CD4-positive, alpha-beta T cell treated with Interleukin-21 for 1 hour (primary cell): Measurements from ENCODE around the gene RBSN.

Experiments
- DNase-seq: peaks from one replicate; pipeline ENCODE4 v3.0.0-alpha.2; 2020

The RBSN gene

DNA sequence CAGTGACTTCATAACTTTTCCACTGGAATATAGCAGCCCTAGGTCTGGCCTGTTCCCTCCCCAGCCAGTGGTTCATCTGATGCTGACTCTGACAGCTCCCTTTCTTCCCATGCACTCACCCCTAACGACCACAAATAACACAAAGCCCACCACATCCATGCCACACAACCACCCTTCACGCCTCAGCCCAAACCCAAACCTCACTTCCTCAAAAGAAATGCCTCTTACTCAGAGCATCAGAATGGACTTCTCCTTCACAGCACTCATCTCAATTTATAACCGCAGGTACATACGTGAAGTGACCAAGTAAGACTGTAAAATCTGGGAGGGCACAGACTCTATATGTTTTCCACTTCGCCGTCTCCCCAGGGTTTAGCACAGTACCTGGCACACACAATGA, 1.1 kb downstream of the RBSN start:
- peak; percentile 50 for DNase-seq

DNA sequence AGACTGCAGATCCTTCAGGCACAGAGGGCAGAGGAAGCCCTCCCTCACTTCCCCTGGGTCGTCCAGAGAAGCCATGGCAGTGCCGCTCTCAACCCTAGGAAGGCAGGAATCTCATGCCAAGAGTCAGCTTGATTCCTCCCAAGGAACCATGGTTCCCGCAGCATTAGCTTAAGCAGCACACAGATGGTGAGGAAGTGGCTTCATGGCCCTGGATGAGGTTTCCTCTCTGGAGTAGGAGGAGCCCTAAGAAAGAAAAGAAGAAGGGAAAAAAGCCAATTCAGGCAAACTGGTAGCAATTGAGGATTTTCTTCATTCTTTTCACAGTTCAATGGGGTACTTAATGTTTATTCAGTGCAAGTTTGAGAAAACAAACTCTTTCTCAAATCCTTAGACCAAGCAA, 2.9 kb downstream of the RBSN start:
- no peak for DNase-seq

DNA sequence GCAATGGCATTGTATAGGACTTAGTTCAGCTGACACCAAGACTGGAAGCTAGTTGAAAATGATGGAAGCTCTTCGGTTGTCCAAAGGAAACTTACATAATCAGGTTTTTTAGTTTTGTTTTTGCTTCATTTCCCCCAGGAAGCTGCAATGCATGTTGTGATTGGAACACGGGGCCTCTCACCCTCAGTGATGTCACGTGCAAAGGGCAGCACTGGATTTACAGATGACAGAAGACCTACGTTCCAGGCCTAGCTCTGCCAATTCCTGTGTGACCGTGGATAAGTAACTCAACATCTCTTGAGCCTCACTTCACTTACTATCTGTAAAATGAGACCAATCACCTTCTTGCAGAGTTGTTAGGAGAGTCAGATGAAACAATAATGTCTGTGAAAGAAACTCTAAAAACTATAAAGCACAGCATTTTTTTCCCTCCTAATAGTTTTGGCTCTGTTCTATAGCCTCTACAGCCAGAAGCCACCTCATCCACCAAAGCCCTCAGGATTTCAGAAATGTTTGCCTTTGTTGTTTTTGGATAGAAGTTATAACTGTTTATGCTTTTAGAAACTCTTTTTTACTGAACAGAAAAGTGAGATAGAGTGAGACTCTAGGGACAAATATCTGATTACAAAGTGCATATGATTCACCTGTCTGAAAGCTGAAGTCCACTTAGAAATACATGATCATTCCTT, 4.6 kb downstream of the RBSN start:
- no peak for DNase-seq

- no peak for DNase-seq
Measured at GRCh38 chr3:15092686-15093085, 6.3 kb downstream of the RBSN start.

DNA sequence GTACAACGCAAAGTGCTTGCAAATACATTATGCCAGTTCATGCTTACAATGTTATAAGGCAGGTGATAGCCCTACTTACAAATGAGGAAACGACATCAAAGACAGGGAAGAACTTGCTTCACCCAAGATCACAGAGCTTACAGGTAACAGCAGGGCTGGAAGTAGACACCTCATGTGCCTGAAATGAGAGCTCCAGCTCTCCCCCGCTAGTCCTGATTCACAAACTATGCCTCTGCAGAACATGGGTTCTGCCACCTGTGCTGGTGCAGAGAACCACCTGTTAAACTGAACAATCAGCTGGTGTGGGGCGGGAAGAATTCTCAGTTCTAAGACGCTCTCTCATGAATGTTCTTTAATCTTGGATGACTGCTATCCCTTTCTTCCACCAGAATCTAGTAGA, 7.4 kb downstream of the RBSN start:
- no peak for DNase-seq

DNA sequence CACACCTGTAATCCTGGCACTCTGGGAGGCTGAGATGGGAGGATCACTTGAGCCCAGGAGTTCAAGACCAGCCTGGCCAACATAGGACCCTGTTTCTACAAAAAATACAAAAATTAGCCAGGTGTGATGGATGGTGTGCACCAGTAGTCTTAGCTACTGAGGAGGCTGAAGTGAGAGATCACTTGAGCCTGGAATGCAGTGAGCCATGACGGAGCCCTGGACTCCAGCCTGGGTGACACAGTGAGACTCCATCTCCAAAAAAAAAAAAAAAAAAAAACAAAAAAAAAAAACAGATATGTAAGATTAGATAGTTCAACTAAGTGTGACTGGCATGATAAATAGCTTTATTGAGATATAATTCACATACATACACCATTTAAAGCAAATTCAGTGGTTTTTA, 9.7 kb downstream of the RBSN start:
- no peak for DNase-seq

DNA sequence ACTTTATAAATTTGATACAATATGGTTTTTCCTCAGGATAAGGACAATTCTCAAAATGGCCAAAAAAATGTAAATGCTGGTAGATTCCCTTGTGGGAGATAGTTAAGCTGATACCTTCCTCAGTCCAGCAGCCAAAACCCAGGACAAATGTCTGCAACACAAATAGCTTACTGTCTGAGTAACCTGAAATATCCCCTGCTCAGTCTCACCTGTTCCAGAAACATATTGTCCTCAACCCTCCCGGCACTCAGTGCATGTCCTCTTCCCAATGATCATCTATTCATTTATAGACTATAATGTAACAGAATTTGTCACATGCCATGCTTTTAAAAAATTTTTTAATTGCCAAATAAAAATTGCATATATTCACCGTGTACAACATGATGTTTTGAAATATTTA, 12.2 kb downstream of the RBSN start:
- no peak for DNase-seq

DNA sequence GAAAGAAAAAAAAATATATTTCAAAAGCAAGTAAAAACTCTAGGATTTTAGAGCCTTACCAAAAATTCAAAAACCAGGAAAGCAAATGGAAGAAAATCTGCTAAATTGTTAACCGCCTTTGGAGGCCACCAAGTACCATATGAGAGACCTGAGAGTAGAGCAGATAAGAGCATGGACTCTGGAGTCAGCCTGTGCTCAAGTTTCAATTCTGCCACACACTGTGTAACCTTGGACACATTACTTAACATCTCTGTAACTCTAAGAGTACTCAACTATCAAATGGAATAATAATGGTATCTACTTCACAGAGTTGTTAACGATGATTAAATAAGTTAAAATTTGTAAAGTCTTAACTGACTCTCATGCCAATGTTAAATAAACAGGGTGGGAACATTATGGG, 12.7 kb downstream of the RBSN start:
- DNase-seq: no peak

- DNase-seq: no peak
Measured at GRCh38 chr3:15083252-15083651, 15.7 kb downstream of the RBSN start.

DNA sequence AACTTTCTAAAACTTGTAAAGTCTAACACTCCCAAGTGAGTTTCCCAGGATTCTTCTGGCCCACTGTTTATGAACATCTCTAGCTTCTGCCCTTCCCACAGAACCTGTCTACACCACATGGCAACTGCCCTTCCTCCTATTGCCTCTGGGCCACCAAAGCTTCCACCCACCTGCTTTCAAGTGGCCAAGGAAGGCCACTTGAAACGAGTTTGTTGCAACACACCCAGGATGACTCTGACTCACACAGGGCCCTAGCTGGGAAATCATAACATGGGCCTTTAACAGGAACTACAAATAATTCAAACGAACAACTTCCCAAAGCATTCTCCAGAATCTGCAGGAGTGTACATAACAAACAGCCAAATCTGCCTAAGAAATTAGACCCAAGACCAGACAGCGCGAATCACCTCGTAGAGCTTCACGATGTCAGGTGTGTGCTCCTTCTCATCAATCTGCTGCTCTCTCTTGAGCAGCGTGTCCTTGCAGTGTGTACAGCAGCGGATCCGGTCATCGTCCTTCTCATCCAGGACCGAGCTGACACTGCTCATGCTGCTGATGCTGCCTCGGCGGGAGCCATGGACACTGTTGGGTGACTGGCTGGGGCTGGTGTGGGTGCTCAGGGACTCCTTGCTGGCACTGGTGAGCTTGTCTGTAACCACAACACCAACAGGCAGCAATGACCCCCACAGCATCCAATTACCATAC, 16.8 kb downstream of the RBSN start:
- no peak for DNase-seq

- no peak for DNase-seq
Measured at GRCh38 chr3:15079091-15079490, 19.9 kb downstream of the RBSN start.

GRCh38 chr3:15074500-15074899, 24.4 kb downstream of the RBSN start:
- no peak for DNase-seq

DNA sequence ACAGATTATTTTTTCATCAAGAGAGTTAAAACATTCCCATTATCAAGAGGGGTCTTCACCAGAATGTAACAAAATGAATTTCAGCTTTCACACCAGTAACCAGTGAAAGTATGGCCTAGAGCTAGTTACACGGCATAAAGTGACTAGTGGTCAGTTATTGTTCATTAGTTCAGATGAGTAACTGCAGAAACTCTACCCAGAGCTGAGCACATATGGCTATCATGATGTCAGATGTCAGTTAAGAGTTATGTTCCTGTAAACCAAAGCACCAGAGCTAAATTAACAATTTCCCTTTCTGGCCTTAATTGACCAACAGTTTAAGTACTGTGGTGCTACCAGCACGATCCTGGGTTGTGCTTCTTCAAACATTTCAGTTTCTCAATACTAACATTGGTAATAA, 27.2 kb downstream of the RBSN start:
- no peak for DNase-seq

- no peak for DNase-seq
Measured at GRCh38 chr3:15069441-15069840, 29.5 kb downstream of the RBSN start.

DNA sequence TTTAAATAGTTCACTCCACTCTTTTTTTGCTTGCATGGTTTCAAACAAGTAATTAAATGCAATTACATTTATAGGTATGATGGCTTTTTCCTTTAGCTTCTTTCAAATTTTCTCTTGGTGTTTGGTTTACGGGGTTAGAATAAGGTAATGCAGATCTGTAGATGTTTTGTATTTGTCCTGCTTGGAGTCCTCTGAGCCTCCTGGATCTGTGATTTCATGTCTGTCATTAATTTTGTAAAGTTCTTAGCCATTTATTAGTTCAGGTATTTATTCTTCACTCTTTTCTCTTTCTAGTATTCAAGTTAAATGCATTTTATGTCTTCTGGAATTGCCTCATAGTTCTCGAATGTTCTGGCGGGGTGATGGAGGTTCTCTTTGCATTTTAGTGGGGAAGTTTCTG, 32.5 kb downstream of the RBSN start:
- DNase-seq: no peak

- DNase-seq: no peak
Measured at GRCh38 chr3:15065550-15066007, 33.4 kb downstream of the RBSN start.

DNA sequence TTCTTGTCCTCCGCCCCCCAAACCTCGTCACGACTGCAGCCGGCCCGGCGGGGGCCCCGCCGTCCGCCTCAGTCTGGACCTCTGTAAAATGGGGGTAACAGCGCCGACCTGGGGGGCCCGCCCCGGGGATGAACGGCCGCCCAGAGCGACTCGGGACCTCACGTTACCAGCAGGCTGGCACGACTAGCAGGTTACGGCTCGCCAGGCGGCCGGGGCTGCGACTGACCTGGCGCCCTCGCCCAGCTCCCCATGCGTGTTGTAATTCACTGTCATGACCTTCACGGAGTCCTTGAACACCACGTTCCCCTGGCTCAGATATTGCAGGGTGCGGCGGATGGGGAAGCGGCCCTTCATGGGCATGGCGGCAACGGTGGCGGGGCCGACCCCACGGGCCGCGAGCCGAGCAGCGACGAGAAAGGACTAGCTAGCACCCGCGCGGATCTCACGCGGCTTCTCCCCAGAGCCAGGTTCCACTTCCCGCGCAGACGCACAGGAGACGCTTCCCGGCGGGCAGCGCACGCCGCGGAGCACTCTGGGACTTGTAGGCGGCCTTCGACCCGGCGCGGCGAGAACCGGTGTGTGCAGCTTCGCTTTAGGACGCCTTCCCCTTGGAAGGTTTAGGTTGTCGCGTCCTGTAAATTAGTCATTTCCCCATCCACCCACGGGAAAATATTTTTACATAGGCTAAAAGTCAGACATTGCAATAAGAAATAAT, 34.0 kb downstream of the RBSN start, which contains the start of gene MRPS25:
Gene MRPS25 (minus strand): TSS at position 481 of the 715 bp plus-strand sequence. CDS start 121 bp downstream, at position 360.
- DNase-seq: peak; percentile 91

- peak; percentile 9 for DNase-seq
Measured at GRCh38 chr3:15064299-15064834, 34.6 kb downstream of the RBSN start.

DNA sequence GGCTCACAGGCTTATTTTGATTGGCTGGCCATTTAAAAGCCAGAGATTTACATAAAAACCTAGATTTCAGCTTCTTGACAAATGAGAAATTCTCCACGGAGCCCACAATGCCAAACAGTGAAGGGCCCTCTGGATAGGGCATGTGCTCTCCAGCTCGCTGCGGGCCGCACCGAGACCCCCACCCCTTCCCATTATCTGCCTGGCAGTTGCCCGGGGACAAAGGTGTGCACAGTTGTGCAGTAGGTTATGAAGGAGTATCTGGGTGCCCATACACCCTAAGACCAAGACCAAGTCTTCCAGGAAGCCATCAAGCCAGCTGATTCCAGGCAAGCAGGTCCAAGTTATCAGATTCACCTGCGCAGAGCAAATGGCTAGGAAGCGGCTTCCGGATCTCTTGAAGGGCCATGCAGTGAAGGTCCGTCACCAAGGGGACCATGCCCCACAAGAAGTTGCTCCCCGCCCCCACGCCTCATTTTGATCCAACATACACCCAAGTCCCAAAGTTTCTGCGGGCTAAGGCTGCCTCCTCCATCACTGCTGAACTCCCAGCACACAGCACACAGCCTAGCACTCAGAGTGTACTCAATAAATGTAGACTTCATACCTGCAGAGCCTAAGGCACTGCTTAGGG, 35.2 kb downstream of the RBSN start:
- DNase-seq: no peak

- DNase-seq: no peak
Measured at GRCh38 chr3:15063238-15063637, 35.7 kb downstream of the RBSN start.

DNA sequence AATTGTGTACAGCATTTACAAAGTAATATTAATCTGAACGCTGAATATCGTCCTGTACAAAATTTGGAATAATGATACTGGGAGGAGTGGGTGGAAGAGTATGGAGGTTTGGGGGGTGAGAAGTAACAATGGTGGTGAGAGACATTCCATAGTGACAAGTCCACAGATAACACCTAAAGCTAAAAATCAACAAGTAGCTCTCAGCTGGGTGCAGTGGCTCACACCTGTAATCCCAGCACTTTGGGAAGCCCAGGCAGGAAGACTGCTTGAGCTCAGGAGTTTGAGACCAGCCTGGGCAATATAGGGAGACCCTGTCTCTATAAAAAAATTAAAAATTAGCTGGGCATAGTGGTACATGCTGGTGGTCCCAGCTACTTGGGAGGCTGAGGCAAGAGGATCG, 38.9 kb downstream of the RBSN start:
- DNase-seq: no peak

GRCh38 chr3:15056676-15057404, 42.1 kb downstream of the RBSN start:
- no peak for DNase-seq
